HEK293T (cell line): ENCODE data around the gene CCDC57.

Experiments
- CTCF ChIA-PET: fragments of 350-600 bp; formaldehyde crosslinking; extraction: SDS; loops from one replicate; lab custom pipeline; 2021; ENCODE audit warnings: antibody characterized with exemption, inconsistent platforms; lab: Yijun Ruan, JAX
- POLR2A ChIA-PET: fragments of 350-600 bp; formaldehyde crosslinking; extraction: SDS; loops from one replicate; lab custom pipeline; 2020; ENCODE audit warnings: antibody characterized with exemption, inconsistent platforms; lab: Yijun Ruan, JAX
- DNase-seq: peaks from one replicate; pipeline ENCODE4 v3.0.0; 2012; ENCODE audit warnings: mixed read lengths; ENCODE audit errors: extremely low spot score
- ARNT ChIP-seq: fragments of 450-650 bp; IDR thresholded peaks from 2 replicates; pipeline ENCODE4 v1.6.1; 2017; ENCODE audit warnings: mild to moderate bottlenecking
- BHLHE40 ChIP-seq: fragments of 450-650 bp; IDR thresholded peaks from 2 replicates; pipeline ENCODE4 v1.6.1; 2016; ENCODE audit warnings: mild to moderate bottlenecking, moderate library complexity, borderline replicate concordance
- CTBP1 ChIP-seq: fragments of 450-650 bp; IDR thresholded peaks from 2 replicates; pipeline ENCODE4 v1.6.1; 2016; ENCODE audit warnings: borderline replicate concordance
- ELF4 ChIP-seq: fragments of 450-650 bp; IDR thresholded peaks from 2 replicates; pipeline ENCODE4 v1.6.1; 2017; ENCODE audit warnings: antibody characterized with exemption
- FOXA1 ChIP-seq: fragments of 450-650 bp; IDR thresholded peaks from 2 replicates; pipeline ENCODE4 v1.6.1; 2016; ENCODE audit warnings: mild to moderate bottlenecking
- FOXK2 ChIP-seq: fragments of 450-650 bp; IDR thresholded peaks from 2 replicates; pipeline ENCODE4 v1.6.1; 2016; ENCODE audit warnings: mild to moderate bottlenecking
- FOXM1 ChIP-seq: fragments of 450-650 bp; IDR thresholded peaks from 2 replicates; pipeline ENCODE4 v1.6.1; 2017; ENCODE audit warnings: mild to moderate bottlenecking, borderline replicate concordance
- HDGF ChIP-seq: fragments of 450-650 bp; IDR thresholded peaks from 2 replicates; pipeline ENCODE4 v1.6.1; 2017; ENCODE audit warnings: antibody characterized with exemption, borderline replicate concordance
- L3MBTL2 ChIP-seq: fragments of 450-650 bp; conservative IDR thresholded peaks from 2 replicates; pipeline ENCODE4 v1.6.1; 2016; ENCODE audit warnings: mild to moderate bottlenecking
- LEF1 ChIP-seq: fragments of 450-650 bp; IDR thresholded peaks from 2 replicates; pipeline ENCODE4 v1.6.1; 2017; ENCODE audit warnings: mild to moderate bottlenecking, borderline replicate concordance
- NFRKB ChIP-seq: fragments of 450-650 bp; IDR thresholded peaks from 2 replicates; pipeline ENCODE4 v1.6.1; 2016; ENCODE audit warnings: mild to moderate bottlenecking, moderate library complexity
- PKNOX1 ChIP-seq: fragments of 450-650 bp; IDR thresholded peaks from 2 replicates; pipeline ENCODE4 v1.6.1; 2016
- SP1 ChIP-seq: fragments of 450-650 bp; IDR thresholded peaks from 2 replicates; pipeline ENCODE4 v1.6.1; 2017
- SUZ12 ChIP-seq: fragments of 450-650 bp; IDR thresholded peaks from 2 replicates; pipeline ENCODE4 v1.6.1; 2016; ENCODE audit warnings: mild to moderate bottlenecking
- TARDBP ChIP-seq: fragments of 450-650 bp; IDR thresholded peaks from 2 replicates; pipeline ENCODE4 v1.6.1; 2016
- ZNF384 ChIP-seq: fragments of 450-650 bp; IDR thresholded peaks from 2 replicates; pipeline ENCODE4 v1.6.1; 2016

CCDC57 gene

DNA sequence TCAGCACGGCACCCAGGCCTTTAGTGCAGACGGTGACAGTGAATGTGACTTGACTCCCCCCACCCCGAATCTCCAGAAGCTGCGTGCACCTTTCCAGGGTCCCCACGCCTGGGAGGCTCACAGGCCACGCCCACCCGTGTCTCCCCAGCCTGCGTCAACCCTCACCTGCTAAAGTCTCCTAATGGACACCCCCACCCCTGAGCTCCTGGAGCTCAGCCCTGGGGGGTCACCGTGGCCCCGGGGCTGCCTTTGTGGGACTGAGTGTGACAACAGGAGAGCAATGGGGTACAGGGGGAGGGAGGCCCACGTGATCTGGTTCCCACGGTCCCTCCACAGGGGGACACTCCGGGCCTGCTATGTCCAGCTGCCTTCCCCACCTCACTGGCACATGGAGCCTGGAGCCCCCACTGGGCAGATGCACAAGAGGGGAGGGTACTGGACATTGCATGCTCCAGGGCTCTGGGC, 107.2 kb downstream of the CCDC57 start:
- no peak for DNase-seq
- ChIA-PET CTCF (interaction anchor here (1.1 to 1.3 kb wide), 3 partner anchors 16 to 76 kb away, joined by 3 to 4 read pairs (median 4); no protein-coding TSS in a partner anchor), POLR2A (interaction anchor here (1.1 to 1.7 kb wide), 4 partner anchors 8 to 85 kb away, joined by 3 to 11 read pairs (median 4); partner anchors contain the start of genes FASN and RAC3)
- no peak for TF ChIP-seq NFRKB
- TF ChIP-seq ZNF384: no peak
- TF ChIP-seq L3MBTL2: no peak
- TF ChIP-seq FOXK2: no peak

- TF ChIP-seq L3MBTL2 (no peak), ELF4 (no peak), FOXK2 (no peak), SUZ12 (no peak), FOXM1 (no peak), NFRKB (no peak), PKNOX1 (no peak), ZNF384 (no peak), CTBP1 (no peak), TARDBP (no peak), BHLHE40 (no peak), LEF1 (no peak), FOXA1 (no peak), HDGF (no peak), ARNT (no peak), SP1 (no peak)
- ChIA-PET CTCF (interaction anchor here (1.3 kb wide), 1 partner anchor 74 kb away, joined by 4 read pairs; no protein-coding TSS in a partner anchor), POLR2A (interaction anchor here (1.1 to 1.3 kb wide), 3 partner anchors 9 to 85 kb away, joined by 3 to 4 read pairs (median 3); partner anchors contain the start of gene RAC3)
- DNase-seq: no peak
Measured at GRCh38 chr17:82104797-82105416, 107.7 kb downstream of the CCDC57 start.

- CTCF ChIA-PET: interaction anchor here (0.6 to 1.3 kb wide), 3 partner anchors 66 to 231 kb away, joined by 3 to 4 read pairs (median 3); partner anchors contain the start of gene DCXR
- POLR2A ChIA-PET: interaction anchor here (1.0 to 1.8 kb wide), 6 partner anchors 10 to 83 kb away, joined by 3 to 5 read pairs (median 4); partner anchors contain the start of gene RAC3
- no peak for TF ChIP-seq PKNOX1
- no peak for TF ChIP-seq SP1
- no peak for TF ChIP-seq ELF4
- no peak for TF ChIP-seq ARNT
- no peak for TF ChIP-seq FOXA1
- no peak for TF ChIP-seq BHLHE40
- no peak for TF ChIP-seq SUZ12
- no peak for TF ChIP-seq HDGF
- TF ChIP-seq CTBP1: no peak
- TF ChIP-seq TARDBP: no peak
- TF ChIP-seq LEF1: no peak
- no peak for TF ChIP-seq L3MBTL2
- no peak for TF ChIP-seq NFRKB
- TF ChIP-seq FOXK2: no peak
- no peak for TF ChIP-seq ZNF384
- DNase-seq: no peak
Measured at GRCh38 chr17:82103553-82104451, 108.8 kb downstream of the CCDC57 start.

GRCh38 chr17:82101767-82102679, 110.6 kb downstream of the CCDC57 start:
- ChIA-PET POLR2A (interaction anchor here (0.8 to 2.5 kb wide), 6 partner anchors 11 to 78 kb away, joined by 3 to 7 read pairs (median 4); partner anchors contain the start of genes LRRC45 and RAC3), CTCF (interaction anchor here (0.9 kb wide), 1 partner anchor 71 kb away, joined by 3 read pairs; no protein-coding TSS in a partner anchor)
- TF ChIP-seq TARDBP (no peak), FOXK2 (no peak), BHLHE40 (no peak), ARNT (no peak), FOXM1 (no peak), ELF4 (no peak), NFRKB (no peak), L3MBTL2 (no peak), HDGF (no peak), SUZ12 (no peak), FOXA1 (no peak), PKNOX1 (no peak), CTBP1 (no peak), SP1 (no peak), LEF1 (no peak), ZNF384 (no peak)
- DNase-seq: no peak
